ENCODE measurements around the gene NCOA7. TPM values are rescaled to one million over a fixed set of nuclear protein-coding genes. Genes with fewer than 3 reads are reported as not detected.

The NCOA7 gene
- total and polyA plus RNA-seq, 9 of the 15 experiments (the other 6 are each of a cell fraction or from before 2014, with no cell fraction given): 5.8 to 14.6 (median 9.3) TPM

- TF ChIP-seq, protein P1, sequence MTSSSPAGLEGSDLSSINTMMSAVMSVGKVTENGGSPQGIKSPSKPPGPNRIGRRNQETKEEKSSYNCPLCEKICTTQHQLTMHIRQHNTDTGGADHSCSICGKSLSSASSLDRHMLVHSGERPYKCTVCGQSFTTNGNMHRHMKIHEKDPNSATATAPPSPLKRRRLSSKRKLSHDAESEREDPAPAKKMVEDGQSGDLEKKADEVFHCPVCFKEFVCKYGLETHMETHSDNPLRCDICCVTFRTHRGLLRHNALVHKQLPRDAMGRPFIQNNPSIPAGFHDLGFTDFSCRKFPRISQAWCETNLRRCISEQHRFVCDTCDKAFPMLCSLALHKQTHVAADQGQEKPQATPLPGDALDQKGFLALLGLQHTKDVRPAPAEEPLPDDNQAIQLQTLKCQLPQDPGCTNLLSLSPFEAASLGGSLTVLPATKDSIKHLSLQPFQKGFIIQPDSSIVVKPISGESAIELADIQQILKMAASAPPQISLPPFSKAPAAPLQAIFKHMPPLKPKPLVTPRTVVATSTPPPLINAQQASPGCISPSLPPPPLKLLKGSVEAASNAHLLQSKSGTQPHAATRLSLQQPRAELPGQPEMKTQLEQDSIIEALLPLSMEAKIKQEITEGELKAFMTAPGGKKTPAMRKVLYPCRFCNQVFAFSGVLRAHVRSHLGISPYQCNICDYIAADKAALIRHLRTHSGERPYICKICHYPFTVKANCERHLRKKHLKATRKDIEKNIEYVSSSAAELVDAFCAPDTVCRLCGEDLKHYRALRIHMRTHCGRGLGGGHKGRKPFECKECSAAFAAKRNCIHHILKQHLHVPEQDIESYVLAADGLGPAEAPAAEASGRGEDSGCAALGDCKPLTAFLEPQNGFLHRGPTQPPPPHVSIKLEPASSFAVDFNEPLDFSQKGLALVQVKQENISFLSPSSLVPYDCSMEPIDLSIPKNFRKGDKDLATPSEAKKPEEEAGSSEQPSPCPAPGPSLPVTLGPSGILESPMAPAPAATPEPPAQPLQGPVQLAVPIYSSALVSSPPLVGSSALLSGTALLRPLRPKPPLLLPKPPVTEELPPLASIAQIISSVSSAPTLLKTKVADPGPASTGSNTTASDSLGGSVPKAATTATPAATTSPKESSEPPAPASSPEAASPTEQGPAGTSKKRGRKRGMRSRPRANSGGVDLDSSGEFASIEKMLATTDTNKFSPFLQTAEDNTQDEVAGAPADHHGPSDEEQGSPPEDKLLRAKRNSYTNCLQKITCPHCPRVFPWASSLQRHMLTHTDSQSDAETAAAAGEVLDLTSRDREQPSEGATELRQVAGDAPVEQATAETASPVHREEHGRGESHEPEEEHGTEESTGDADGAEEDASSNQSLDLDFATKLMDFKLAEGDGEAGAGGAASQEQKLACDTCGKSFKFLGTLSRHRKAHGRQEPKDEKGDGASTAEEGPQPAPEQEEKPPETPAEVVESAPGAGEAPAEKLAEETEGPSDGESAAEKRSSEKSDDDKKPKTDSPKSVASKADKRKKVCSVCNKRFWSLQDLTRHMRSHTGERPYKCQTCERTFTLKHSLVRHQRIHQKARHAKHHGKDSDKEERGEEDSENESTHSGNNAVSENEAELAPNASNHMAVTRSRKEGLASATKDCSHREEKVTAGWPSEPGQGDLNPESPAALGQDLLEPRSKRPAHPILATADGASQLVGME (CRISPR knock-in tag; IDR thresholded peaks at IDR 0.05): no peak
- TF ChIP-seq ZNF586 (CRISPR knock-in tag; conservative IDR thresholded peaks at IDR 0.05) (no peak), THRB (CRISPR knock-in tag; conservative IDR thresholded peaks at IDR 0.05) (0 out of 2 replicates have a peak, but pooled peaks have one; percentile 34), MLLT1 (IDR thresholded peaks at IDR 0.05) (no peak), SMAD2 (IDR thresholded peaks at IDR 0.05; ENCODE audit: low read depth, low read length) (no peak), ZNF695 (CRISPR knock-in tag; IDR thresholded peaks at IDR 0.05) (no peak), ZEB2 (IDR thresholded peaks at IDR 0.05) (peak; percentile 99), JUND (IDR thresholded peaks at IDR 0.05; ENCODE audit: borderline replicate concordance, low read depth, low read length) (peak; percentile 84), JUND (tag; IDR thresholded peaks at IDR 0.05; ENCODE audit: borderline replicate concordance, low read depth, low read length) (peak; percentile 74; the same call in 2 of the 3 replicates), CHD1 (IDR thresholded peaks at IDR 0.05; ENCODE audit: low read length) (no peak), ZBTB43 (CRISPR knock-in tag; IDR thresholded peaks at IDR 0.05) (no peak), TEAD4 (IDR thresholded peaks at IDR 0.05; ENCODE audit: low read length) (no peak), TEAD4 (CRISPR knock-in tag; IDR thresholded peaks at IDR 0.05; ENCODE audit: borderline replicate concordance) (no peak), SAP30 (IDR thresholded peaks at IDR 0.05; ENCODE audit: borderline replicate concordance, insufficient read depth, low read depth, low read length, poor library complexity, severe bottlenecking) (no peak)
- TF ChIP-seq, protein P2, sequence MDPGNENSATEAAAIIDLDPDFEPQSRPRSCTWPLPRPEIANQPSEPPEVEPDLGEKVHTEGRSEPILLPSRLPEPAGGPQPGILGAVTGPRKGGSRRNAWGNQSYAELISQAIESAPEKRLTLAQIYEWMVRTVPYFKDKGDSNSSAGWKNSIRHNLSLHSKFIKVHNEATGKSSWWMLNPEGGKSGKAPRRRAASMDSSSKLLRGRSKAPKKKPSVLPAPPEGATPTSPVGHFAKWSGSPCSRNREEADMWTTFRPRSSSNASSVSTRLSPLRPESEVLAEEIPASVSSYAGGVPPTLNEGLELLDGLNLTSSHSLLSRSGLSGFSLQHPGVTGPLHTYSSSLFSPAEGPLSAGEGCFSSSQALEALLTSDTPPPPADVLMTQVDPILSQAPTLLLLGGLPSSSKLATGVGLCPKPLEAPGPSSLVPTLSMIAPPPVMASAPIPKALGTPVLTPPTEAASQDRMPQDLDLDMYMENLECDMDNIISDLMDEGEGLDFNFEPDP (CRISPR knock-in tag; IDR thresholded peaks at IDR 0.05): no peak
These were observed 152.1 kb downstream of the NCOA7 start (continued) for GRCh38 chr6:125942672-125943527.
